ENCODE data around the gene TSC2.

DNA sequence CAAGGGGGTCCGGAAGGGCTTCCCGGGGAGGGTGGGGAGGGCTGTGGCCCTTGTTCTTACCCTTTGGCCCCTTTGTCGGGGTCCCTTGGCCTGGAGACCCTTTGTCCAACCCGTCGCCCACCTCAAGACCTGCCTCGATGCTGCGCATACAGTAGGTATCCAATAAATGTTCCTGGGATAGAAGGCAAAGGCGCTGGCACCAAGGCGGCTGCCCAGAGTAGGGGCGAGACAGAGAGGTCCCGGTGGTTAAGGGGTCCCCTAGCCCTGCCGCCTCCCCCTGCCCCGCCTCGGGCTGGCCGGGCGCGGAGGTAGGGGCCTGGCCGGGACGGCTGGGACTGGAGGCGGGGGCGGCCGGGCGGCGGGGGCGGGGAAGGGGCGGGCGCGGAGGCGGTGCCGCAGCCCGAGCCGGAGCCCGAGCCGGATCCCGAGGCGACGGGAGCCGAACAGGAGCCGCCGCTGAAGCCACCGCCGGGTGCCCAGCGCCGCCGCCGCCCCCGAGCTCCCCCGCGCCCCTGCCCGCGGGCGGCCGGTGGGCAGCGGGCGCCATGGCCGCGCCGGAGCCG, 21.2 kb upstream of the TSC2 start, which contains the start of gene NHERF2:
- TF ChIP-seq POLR2A (IDR thresholded peaks at IDR 0.05), result no peak
- TF ChIP-seq, protein P1, sequence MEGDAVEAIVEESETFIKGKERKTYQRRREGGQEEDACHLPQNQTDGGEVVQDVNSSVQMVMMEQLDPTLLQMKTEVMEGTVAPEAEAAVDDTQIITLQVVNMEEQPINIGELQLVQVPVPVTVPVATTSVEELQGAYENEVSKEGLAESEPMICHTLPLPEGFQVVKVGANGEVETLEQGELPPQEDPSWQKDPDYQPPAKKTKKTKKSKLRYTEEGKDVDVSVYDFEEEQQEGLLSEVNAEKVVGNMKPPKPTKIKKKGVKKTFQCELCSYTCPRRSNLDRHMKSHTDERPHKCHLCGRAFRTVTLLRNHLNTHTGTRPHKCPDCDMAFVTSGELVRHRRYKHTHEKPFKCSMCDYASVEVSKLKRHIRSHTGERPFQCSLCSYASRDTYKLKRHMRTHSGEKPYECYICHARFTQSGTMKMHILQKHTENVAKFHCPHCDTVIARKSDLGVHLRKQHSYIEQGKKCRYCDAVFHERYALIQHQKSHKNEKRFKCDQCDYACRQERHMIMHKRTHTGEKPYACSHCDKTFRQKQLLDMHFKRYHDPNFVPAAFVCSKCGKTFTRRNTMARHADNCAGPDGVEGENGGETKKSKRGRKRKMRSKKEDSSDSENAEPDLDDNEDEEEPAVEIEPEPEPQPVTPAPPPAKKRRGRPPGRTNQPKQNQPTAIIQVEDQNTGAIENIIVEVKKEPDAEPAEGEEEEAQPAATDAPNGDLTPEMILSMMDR (IDR thresholded peaks at IDR 0.05), result no peak
